ENCODE data around the gene FAM168B. TPM values are rescaled to one million over a fixed set of nuclear protein-coding genes. Genes with fewer than 3 reads are reported as not detected.

Gene FAM168B
- 66.2 to 94.6 TPM (median 92.6 TPM) in 5 replicates for total RNA-seq (2022; extraction: Qiagen RNA extraction; ENCODE audit: low read depth)

GRCh38 chr2:131093006-131093695 is at the start of gene FAM168B:
Gene FAM168B, minus strand, starts transcription at chr2:131093460. Its CDS starts 10,814 bp downstream, at chr2:131082646.

GRCh38 chr2:131105156-131105949 is 12.1 kb upstream of the FAM168B start, which contains the start of gene PLEKHB2:
Gene PLEKHB2, plus strand, starts transcription at chr2:131105336. Its CDS starts 15,606 bp downstream, at chr2:131120942.

Other genes with a start within 250 kb of the FAM168B start
- gene PLEKHB2, start 11.9 kb upstream of the FAM168B start, total RNA-seq (2022; extraction: Qiagen RNA extraction; ENCODE audit: low read depth): 57.0 to 83.1 TPM (median 75.3 TPM) in 5 replicates
- gene POTEE, start 116.1 kb upstream of the FAM168B start, total RNA-seq (2022; extraction: Qiagen RNA extraction; ENCODE audit: low read depth): 0.03 to 0.09 TPM (median 0.05 TPM) in 4 of 5 replicates, not detected in the other